ENCODE measurements around the gene PMEL. TPM values are rescaled to one million over a fixed set of nuclear protein-coding genes. Genes with fewer than 3 reads are reported as not detected.
"Not testable (repeated sequence)": the region's sequence is repeated elsewhere in the genome, so short reads cannot be mapped to it uniquely, and the experiment has no call there.

Gene PMEL
- total and polyA plus RNA-seq, 2 donors, result 0.28 to 0.94 TPM

DNA sequence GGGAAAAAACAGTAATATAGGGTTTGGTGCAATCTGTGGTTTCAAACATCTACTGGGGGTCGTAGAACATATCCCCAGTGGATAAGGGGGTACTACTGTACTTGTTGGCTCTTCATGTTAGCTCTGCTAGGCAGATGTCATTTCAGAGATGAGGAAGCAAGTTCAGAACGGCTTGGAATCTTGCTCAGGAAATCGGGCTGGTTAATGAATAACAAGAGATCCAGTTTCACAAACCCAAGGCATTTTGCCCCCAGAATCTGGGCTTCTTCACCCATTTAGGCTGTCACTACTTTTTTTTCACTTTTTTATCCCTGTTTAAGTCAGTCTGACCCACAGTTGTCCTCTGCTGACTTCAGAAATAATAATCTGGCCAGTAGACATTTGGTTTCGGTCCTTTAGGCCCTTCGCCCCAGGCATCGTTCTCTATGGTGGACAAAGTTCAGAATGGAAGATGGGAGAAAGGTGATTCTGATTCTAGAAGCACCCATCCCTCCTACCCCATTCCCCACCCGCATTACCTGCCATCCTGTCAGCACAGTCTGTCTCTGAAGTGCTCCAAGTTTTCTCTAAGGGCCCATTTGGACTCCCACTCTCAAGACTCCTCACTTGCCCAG is 35.8 kb upstream of the PMEL start:
- H3K27ac ChIP-seq (ENCODE audit: low read depth in 1 of 2, low read length in 1 of 2), result no peak overlapping the region
- H3K4me1 ChIP-seq (ENCODE audit: control insufficient read depth in 2 of 2, insufficient read depth in 2 of 2, low read length in 2 of 2), result peaks cover 2 to 9% of the 10 kb centered on the region in 2 donors
- H3K36me3 ChIP-seq (ENCODE audit: control insufficient read depth in 2 of 2, insufficient read depth in 2 of 2, low read length in 1 of 2), result peaks cover 0 to 4% of the 10 kb centered on the region in 2 donors
- no peak overlapping the region for H3K4me3 ChIP-seq (ENCODE audit: low read length in 2 of 2)
- no peak for DNase-seq (ENCODE audit: low read depth in 6 of 9, low spot score in 9 of 9)
- H3K9me3 ChIP-seq (ENCODE audit: control insufficient read depth in 2 of 2, insufficient read depth in 1 of 2, low read length in 1 of 2), result no peaks in the 10 kb centered on the region
- 90% methylated on average over 7 of the region's 7 CpGs for WGBS
- peaks cover 2 to 12% of the 10 kb centered on the region in 2 donors for H3K27me3 ChIP-seq (ENCODE audit: control insufficient read depth in 2 of 2, insufficient read depth in 1 of 2, low read length in 1 of 2)

- not testable (repeated sequence) for DNase-seq (ENCODE audit: low read depth in 6 of 9, low spot score in 9 of 9); H3K4me3 ChIP-seq (ENCODE audit: low read length in 2 of 2); H3K36me3 ChIP-seq (ENCODE audit: control insufficient read depth in 2 of 2, insufficient read depth in 2 of 2, low read length in 1 of 2); H3K9me3 ChIP-seq (ENCODE audit: control insufficient read depth in 2 of 2, insufficient read depth in 1 of 2, low read length in 1 of 2); H3K27ac ChIP-seq (ENCODE audit: low read depth in 1 of 2, low read length in 1 of 2)
- WGBS, result 98% methylated on average over 33 of the region's 33 CpGs
- Histone ChIP-seq H3K27me3 (ENCODE audit: control insufficient read depth in 2 of 2, insufficient read depth in 1 of 2, low read length in 1 of 2) (peaks cover 2 to 14% of the 10 kb centered on the region in 2 donors), H3K4me1 (ENCODE audit: control insufficient read depth in 2 of 2, insufficient read depth in 2 of 2, low read length in 2 of 2) (peaks cover 2 to 11% of the 10 kb centered on the region in 2 donors)
These were observed 34.2 kb upstream of the PMEL start for GRCh38 chr12:55999999-56000540.

DNA sequence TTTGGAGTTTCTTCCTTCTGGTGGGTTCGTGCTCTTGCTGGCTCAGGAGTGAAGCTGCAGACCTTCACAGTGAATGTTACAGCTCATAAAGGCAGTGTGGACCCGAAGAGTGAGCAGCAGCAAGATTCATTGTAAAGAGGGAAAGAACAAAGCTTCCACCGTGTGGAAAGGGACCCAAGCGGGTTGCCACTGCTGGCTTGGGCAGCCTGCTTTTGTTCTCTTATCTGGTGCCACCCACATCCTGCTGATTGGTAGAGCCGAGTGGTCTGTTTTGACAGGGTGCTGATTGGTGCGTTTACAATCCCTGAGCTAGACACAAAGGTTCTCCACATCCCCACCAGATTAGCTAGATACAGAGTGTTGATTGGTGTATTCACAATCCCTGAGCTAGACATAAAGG is 33.7 kb upstream of the PMEL start:
- not testable (repeated sequence) for DNase-seq (ENCODE audit: low read depth in 6 of 9, low spot score in 9 of 9); H3K9me3 ChIP-seq (ENCODE audit: control insufficient read depth in 2 of 2, insufficient read depth in 1 of 2, low read length in 1 of 2); H3K36me3 ChIP-seq (ENCODE audit: control insufficient read depth in 2 of 2, insufficient read depth in 2 of 2, low read length in 1 of 2); H3K4me3 ChIP-seq (ENCODE audit: low read length in 2 of 2); H3K27ac ChIP-seq (ENCODE audit: low read depth in 1 of 2, low read length in 1 of 2)
- peaks cover 2 to 14% of the 10 kb centered on the region in 2 donors for H3K27me3 ChIP-seq (ENCODE audit: control insufficient read depth in 2 of 2, insufficient read depth in 1 of 2, low read length in 1 of 2)
- peaks cover 2 to 11% of the 10 kb centered on the region in 2 donors for H3K4me1 ChIP-seq (ENCODE audit: control insufficient read depth in 2 of 2, insufficient read depth in 2 of 2, low read length in 2 of 2)
- 92% methylated on average over 5 of the region's 6 CpGs for WGBS

DNA sequence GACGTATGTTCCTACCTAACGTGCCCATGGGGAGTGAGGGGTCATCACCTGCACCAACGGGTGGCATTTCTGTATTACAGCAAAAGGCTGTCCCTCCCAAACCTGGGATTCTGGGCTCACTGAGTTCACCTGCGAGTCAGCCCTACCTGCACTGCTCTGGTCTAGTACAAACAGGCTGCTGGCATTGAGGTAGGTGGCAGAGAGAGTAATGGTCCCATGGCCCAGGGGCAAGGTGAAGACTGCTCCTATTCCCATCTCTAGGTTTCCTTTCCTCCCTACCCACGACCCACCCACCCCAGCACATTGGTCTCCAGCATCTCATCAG is 31.7 kb upstream of the PMEL start:
- DNase-seq (ENCODE audit: low read depth in 6 of 9, low spot score in 9 of 9), result no peak
- peaks cover 19 to 24% of the 10 kb centered on the region in 2 donors for H3K36me3 ChIP-seq (ENCODE audit: control insufficient read depth in 2 of 2, insufficient read depth in 2 of 2, low read length in 1 of 2)
- H3K4me1 ChIP-seq (ENCODE audit: control insufficient read depth in 2 of 2, insufficient read depth in 2 of 2, low read length in 2 of 2), result peaks cover 2 to 11% of the 10 kb centered on the region in 2 donors
- no peaks in the 10 kb centered on the region for H3K9me3 ChIP-seq (ENCODE audit: control insufficient read depth in 2 of 2, insufficient read depth in 1 of 2, low read length in 1 of 2)
- peak overlapping the region; percentile 35 to 38 for H3K4me3 ChIP-seq (ENCODE audit: low read length in 2 of 2)
- peak overlapping the region in 1 of 2 donors; percentile 3 for H3K27ac ChIP-seq (ENCODE audit: low read depth in 1 of 2, low read length in 1 of 2)
- WGBS, result 7% methylated on average over 5 of the region's 5 CpGs
- peaks cover 2 to 14% of the 10 kb centered on the region in 2 donors for H3K27me3 ChIP-seq (ENCODE audit: control insufficient read depth in 2 of 2, insufficient read depth in 1 of 2, low read length in 1 of 2)

DNA sequence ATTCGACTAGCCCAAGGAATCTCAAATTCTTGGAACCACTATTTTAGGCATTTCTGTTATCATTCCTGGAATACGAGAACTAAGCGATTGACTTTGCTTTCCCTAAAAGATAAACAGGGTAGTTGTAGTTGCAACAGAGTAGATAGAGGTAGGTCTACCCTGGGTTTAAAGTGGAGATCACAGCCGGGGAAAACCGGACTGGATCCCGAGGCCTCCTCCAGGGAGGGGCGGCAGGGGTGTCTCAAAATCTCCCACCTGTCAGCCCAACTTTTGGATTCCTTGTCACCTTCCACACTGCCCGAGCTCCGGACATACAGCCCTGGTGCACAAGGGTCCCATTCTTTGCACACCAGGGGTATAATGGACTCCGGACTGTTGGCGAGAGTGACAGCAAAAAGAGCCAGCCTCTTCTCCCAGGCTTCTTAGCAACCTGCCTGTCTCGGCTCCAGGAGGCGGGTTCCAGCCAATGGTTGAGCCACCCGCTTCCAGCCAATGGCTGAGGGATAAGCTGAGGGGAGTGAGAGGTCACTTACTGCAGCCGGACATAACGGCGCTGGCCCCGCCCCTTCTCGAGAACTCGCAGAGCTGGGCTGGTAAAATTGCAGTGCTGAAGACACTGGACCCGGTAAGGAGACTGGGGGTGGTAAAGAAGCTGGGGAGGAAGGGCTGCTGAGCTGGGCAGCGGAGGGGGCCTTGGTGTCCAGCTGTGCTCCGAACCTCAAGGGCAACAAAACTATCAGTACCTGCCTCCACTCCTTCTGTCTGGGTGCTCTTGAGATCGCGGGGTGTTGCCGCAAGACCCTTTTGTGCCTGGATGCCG is 31.1 kb upstream of the PMEL start, which contains the start of gene SUOX:
SUOX (plus strand) TSS at position 562 of the 820 bp plus-strand sequence. CDS start 4,946 bp downstream, outside the sequence.
- 2% methylated on average over 27 of the region's 27 CpGs for WGBS
- Histone ChIP-seq H3K4me1 (ENCODE audit: control insufficient read depth in 2 of 2, insufficient read depth in 2 of 2, low read length in 2 of 2) (peaks cover 2 to 11% of the 10 kb centered on the region in 2 donors), H3K9me3 (ENCODE audit: control insufficient read depth in 2 of 2, insufficient read depth in 1 of 2, low read length in 1 of 2) (no peaks in the 10 kb centered on the region), H3K36me3 (ENCODE audit: control insufficient read depth in 2 of 2, insufficient read depth in 2 of 2, low read length in 1 of 2) (peaks cover 25 to 30% of the 10 kb centered on the region in 2 donors), H3K4me3 (ENCODE audit: low read length in 2 of 2) (peak within 1 kb of the TSS; percentile 35 to 38), H3K27me3 (ENCODE audit: control insufficient read depth in 2 of 2, insufficient read depth in 1 of 2, low read length in 1 of 2) (peaks cover 2 to 14% of the 10 kb centered on the region in 2 donors), H3K27ac (ENCODE audit: low read depth in 1 of 2, low read length in 1 of 2) (peak within 1 kb of the TSS in 1 of 2 donors; percentile 3)
- peak in 2 of 9 donors; percentile 37 to 58 for DNase-seq (ENCODE audit: low read depth in 6 of 9, low spot score in 9 of 9)

- H3K36me3 ChIP-seq (ENCODE audit: control insufficient read depth in 2 of 2, insufficient read depth in 2 of 2, low read length in 1 of 2), result peaks cover 31 to 35% of the 10 kb centered on the region in 2 donors
- no peaks in the 10 kb centered on the region for H3K9me3 ChIP-seq (ENCODE audit: control insufficient read depth in 2 of 2, insufficient read depth in 1 of 2, low read length in 1 of 2)
- DNase-seq (ENCODE audit: low read depth in 6 of 9, low spot score in 9 of 9), result peak in 6 of 9 donors; percentile 52 to 81 (median 66)
- H3K27me3 ChIP-seq (ENCODE audit: control insufficient read depth in 2 of 2, insufficient read depth in 1 of 2, low read length in 1 of 2), result peaks cover 2 to 14% of the 10 kb centered on the region in 2 donors
- H3K27ac ChIP-seq (ENCODE audit: low read depth in 1 of 2, low read length in 1 of 2), result no peak overlapping the region
- 38% methylated on average over 14 of the region's 14 CpGs for WGBS
- peak overlapping the region in 1 of 2 donors; percentile 7 for H3K4me3 ChIP-seq (ENCODE audit: low read length in 2 of 2)
- H3K4me1 ChIP-seq (ENCODE audit: control insufficient read depth in 2 of 2, insufficient read depth in 2 of 2, low read length in 2 of 2), result peaks cover 2 to 11% of the 10 kb centered on the region in 2 donors
These were observed 30.4 kb upstream of the PMEL start for GRCh38 chr12:55996201-55996714.

- no peak for DNase-seq (ENCODE audit: low read depth in 6 of 9, low spot score in 9 of 9)
- peaks cover 2 to 14% of the 10 kb centered on the region in 2 donors for H3K27me3 ChIP-seq (ENCODE audit: control insufficient read depth in 2 of 2, insufficient read depth in 1 of 2, low read length in 1 of 2)
- no peaks in the 10 kb centered on the region for H3K9me3 ChIP-seq (ENCODE audit: control insufficient read depth in 2 of 2, insufficient read depth in 1 of 2, low read length in 1 of 2)
- WGBS, result 97% methylated on average over 8 of the region's 8 CpGs
- H3K27ac ChIP-seq (ENCODE audit: low read depth in 1 of 2, low read length in 1 of 2), result no peak overlapping the region
- H3K4me1 ChIP-seq (ENCODE audit: control insufficient read depth in 2 of 2, insufficient read depth in 2 of 2, low read length in 2 of 2), result peaks cover 2 to 11% of the 10 kb centered on the region in 2 donors
- peaks cover 40 to 44% of the 10 kb centered on the region in 2 donors for H3K36me3 ChIP-seq (ENCODE audit: control insufficient read depth in 2 of 2, insufficient read depth in 2 of 2, low read length in 1 of 2)
- H3K4me3 ChIP-seq (ENCODE audit: low read length in 2 of 2), result no peak overlapping the region
These were observed 29.5 kb upstream of the PMEL start for GRCh38 chr12:55995366-55995765.

DNA sequence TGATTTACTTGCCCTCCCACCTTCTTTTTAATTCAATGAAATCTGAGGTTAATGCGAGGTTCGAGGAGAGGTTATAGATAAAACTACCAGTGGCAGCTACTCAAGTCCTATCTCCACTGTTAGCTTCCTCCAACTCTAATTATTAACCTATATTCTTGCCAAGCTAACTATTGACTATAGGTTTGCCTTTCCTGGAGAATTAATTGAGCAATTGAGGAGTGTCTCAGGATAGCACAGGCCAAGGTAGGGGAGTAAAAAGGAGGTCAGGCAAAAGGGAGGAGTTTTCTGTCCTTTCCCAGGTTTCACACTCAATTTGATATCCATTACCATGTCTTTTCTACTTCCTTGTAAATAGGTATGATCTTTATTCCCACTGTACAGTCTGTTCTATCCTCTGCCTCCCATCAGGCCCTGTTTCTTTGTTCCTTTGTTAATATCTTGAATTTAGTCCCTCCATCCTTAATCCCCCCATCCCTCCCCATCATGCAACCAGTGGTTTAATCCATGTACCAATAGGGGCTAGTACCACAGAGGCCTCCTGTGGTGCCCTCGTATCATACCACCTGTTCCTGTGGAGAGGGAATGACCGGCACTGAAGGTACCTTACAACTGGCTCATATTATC is 27.5 kb upstream of the PMEL start:
- no peak overlapping the region for H3K4me3 ChIP-seq (ENCODE audit: low read length in 2 of 2)
- no peak for DNase-seq (ENCODE audit: low read depth in 6 of 9, low spot score in 9 of 9)
- H3K36me3 ChIP-seq (ENCODE audit: control insufficient read depth in 2 of 2, insufficient read depth in 2 of 2, low read length in 1 of 2), result peaks cover 60 to 64% of the 10 kb centered on the region in 2 donors
- 97% methylated on average over 4 of the region's 4 CpGs for WGBS
- H3K27me3 ChIP-seq (ENCODE audit: control insufficient read depth in 2 of 2, insufficient read depth in 1 of 2, low read length in 1 of 2), result peaks cover 2 to 14% of the 10 kb centered on the region in 2 donors
- H3K4me1 ChIP-seq (ENCODE audit: control insufficient read depth in 2 of 2, insufficient read depth in 2 of 2, low read length in 2 of 2), result peaks cover 2 to 11% of the 10 kb centered on the region in 2 donors
- H3K9me3 ChIP-seq (ENCODE audit: control insufficient read depth in 2 of 2, insufficient read depth in 1 of 2, low read length in 1 of 2), result no peaks in the 10 kb centered on the region
- no peak overlapping the region for H3K27ac ChIP-seq (ENCODE audit: low read depth in 1 of 2, low read length in 1 of 2)
